Activated CD4-positive, alpha-beta T cell treated with anti-CD3 and anti-CD28 coated beads, Interleukin-10, Interleukin-2, amounts not matched to agents 100 ng/mL and 50 ng/mL, durations not matched to agents 16 hours and 8 hours (primary cell): ENCODE measurements around the gene ADAMTS15.

ENCODE experiments used
- DNase-seq: peaks from one replicate; pipeline ENCODE4 v3.0.0-alpha.2; 2020

The ADAMTS15 gene

GRCh38 chr11:130515829-130516553, 67.5 kb downstream of the ADAMTS15 start:
- no peak for DNase-seq

- DNase-seq: no peak
Measured at GRCh38 chr11:130516554-130517505, 68.4 kb downstream of the ADAMTS15 start.

GRCh38 chr11:130518164-130518680, 69.8 kb downstream of the ADAMTS15 start:
- no peak for DNase-seq

- DNase-seq: no peak
Measured at GRCh38 chr11:130519128-130519932, 70.9 kb downstream of the ADAMTS15 start.

- no peak for DNase-seq
Measured at GRCh38 chr11:130520271-130520671, 71.8 kb downstream of the ADAMTS15 start.

GRCh38 chr11:130522284-130522961, 74.0 kb downstream of the ADAMTS15 start:
- DNase-seq: no peak

GRCh38 chr11:130523166-130523565, 74.7 kb downstream of the ADAMTS15 start:
- DNase-seq: no peak

GRCh38 chr11:130523609-130524008, 75.2 kb downstream of the ADAMTS15 start:
- no peak for DNase-seq

- no peak for DNase-seq
Measured at GRCh38 chr11:130524132-130524790, 75.8 kb downstream of the ADAMTS15 start.

GRCh38 chr11:130525307-130525706, 76.9 kb downstream of the ADAMTS15 start:
- no peak for DNase-seq
